ENCODE measurements around the gene SLC38A7. TPM values are rescaled to one million over a fixed set of nuclear protein-coding genes. Genes with fewer than 3 reads are reported as not detected.

Gene SLC38A7
- total RNA-seq: 8.8 and 9.8 TPM in 2 replicates

GRCh38 chr16:58684354-58685083, at the start of gene SLC38A7:
TSS of gene SLC38A7 (minus strand) at chr16:58684770. CDS start at chr16:58680126, 4,644 bp downstream.
- intact Hi-C loops (cut with micrococcal nuclease): loop anchor here (1.0 to 5.0 kb wide), 3 partner anchors 48 to 292 kb away; partner anchors contain the start of genes GINS3 and GOT2
- no peaks in the 10 kb centered on the region for H3K36me3 Mint-ChIP-seq (ENCODE audit: low read depth)
- peak within 1 kb of the TSS; percentile 87 for H3K4me3 Mint-ChIP-seq (ENCODE audit: low read depth)
- peak within 1 kb of the TSS; percentile 62 for H3K27ac Mint-ChIP-seq
- peaks cover 9% of the 10 kb centered on the region for H3K4me1 Mint-ChIP-seq (ENCODE audit: low read depth)
- no peaks in the 10 kb centered on the region for H3K9me3 Mint-ChIP-seq
- peak; percentile 65 for DNase-seq (ENCODE audit: low spot score)
- no peaks in the 10 kb centered on the region for H3K27me3 Mint-ChIP-seq (ENCODE audit: low read depth)

DNA sequence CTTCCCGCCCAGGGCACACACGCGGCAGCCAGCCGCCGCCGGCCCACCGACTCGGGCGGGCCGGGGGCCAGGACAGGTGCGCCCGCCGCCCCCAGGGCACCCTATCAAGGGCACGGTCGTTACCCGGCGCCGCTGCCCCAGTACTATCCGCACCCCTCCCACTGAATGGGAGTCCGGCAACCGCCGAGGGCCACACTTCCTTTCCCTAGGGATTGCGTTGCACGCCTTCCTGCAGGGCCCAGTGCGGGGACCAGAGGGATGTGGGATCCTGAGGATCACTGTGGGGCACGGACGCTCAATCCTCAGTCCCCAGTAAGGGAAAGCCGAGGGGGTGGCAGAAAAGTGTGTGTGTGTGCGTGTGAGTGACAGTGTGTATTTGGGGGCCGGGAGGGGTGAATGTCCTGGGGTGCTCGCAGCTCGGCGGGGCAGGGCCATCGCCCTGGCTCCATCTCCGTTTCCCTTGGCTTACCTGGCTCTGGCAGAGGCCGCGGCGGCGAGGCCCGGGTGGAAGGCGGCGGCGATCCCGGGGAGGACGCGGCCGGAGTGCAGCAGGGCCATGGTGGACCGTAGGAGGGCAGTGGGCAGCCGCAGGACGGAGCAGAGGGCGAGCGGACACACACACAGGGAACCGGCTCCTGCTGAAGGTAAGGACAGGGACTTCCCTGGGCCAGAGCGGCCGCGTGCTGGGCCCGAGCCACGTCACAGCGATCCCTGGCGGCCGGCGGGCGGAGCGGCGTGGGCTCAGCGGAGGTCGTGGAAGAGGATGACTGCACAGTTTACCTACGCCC, 49.3 kb upstream of the SLC38A7 start, which contains the start of gene GOT2:
TSS of gene GOT2 (minus strand) at position 646 of the 788 bp plus-strand sequence. CDS start at position 558, 88 bp downstream.
- peak within 1 kb of the TSS; percentile 98 for H3K27ac Mint-ChIP-seq
- intact Hi-C loops (cut with micrococcal nuclease): loop anchor here (1.0 to 5.0 kb wide), 5 partner anchors 22 to 237 kb away; partner anchors contain the start of genes CNOT1, SETD6 and SLC38A7
- H3K27me3 Mint-ChIP-seq (ENCODE audit: low read depth): peaks cover 2% of the 10 kb centered on the region
- H3K36me3 Mint-ChIP-seq (ENCODE audit: low read depth): peaks cover 18% of the 10 kb centered on the region
- H3K4me1 Mint-ChIP-seq (ENCODE audit: low read depth): peaks cover 25% of the 10 kb centered on the region
- peak; percentile 76 for DNase-seq (ENCODE audit: low spot score)
- H3K9me3 Mint-ChIP-seq: no peaks in the 10 kb centered on the region
- peak within 1 kb of the TSS; percentile 99 for H3K4me3 Mint-ChIP-seq (ENCODE audit: low read depth)

DNA sequence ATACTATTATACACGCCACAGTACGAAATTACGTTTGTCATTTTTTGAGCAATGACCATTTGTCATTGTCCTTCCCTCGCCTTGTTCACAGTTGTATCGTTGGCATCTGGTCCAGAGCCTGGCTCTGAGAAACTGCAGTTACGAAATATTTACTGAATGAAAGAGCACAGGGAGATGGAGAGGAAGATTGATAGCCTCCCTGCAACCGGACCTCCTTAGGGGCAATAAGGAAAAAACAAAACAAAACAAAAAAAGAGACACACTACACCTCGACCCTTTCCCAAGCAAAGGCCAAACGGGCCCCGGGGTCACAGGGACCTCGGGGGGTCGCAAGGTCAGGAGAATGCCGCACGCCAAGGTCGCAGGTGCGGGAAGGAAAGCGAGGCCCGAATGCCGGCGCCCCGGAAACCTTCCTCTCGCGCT, 48.7 kb upstream of the SLC38A7 start:
- peak overlapping the region; percentile 94 for H3K27ac Mint-ChIP-seq
- DNase-seq (ENCODE audit: low spot score): no peak
- peaks cover 26% of the 10 kb centered on the region for H3K4me1 Mint-ChIP-seq (ENCODE audit: low read depth)
- peaks cover 2% of the 10 kb centered on the region for H3K27me3 Mint-ChIP-seq (ENCODE audit: low read depth)
- peak overlapping the region; percentile 99 for H3K4me3 Mint-ChIP-seq (ENCODE audit: low read depth)
- intact Hi-C loops (cut with micrococcal nuclease): loop anchor here (5.0 kb wide), 3 partner anchors 51 to 236 kb away; partner anchors contain the start of genes SETD6 and SLC38A7
- H3K9me3 Mint-ChIP-seq: no peaks in the 10 kb centered on the region
- peaks cover 18% of the 10 kb centered on the region for H3K36me3 Mint-ChIP-seq (ENCODE audit: low read depth)

GRCh38 chr16:58732545-58733247, 48.1 kb upstream of the SLC38A7 start:
- no peaks in the 10 kb centered on the region for H3K9me3 Mint-ChIP-seq

GRCh38 chr16:58730724-58731370, 46.3 kb upstream of the SLC38A7 start:
- no peaks in the 10 kb centered on the region for H3K9me3 Mint-ChIP-seq
- DNase-seq (ENCODE audit: low spot score): no peak
- peaks cover 29% of the 10 kb centered on the region for H3K4me1 Mint-ChIP-seq (ENCODE audit: low read depth)
- H3K36me3 Mint-ChIP-seq (ENCODE audit: low read depth): peaks cover 18% of the 10 kb centered on the region
- no peaks in the 10 kb centered on the region for H3K27me3 Mint-ChIP-seq (ENCODE audit: low read depth)
- intact Hi-C loops (cut with micrococcal nuclease): loop anchor here (5.0 kb wide), 3 partner anchors 49 to 234 kb away; partner anchors contain the start of genes SETD6 and SLC38A7
- no peak overlapping the region for H3K27ac Mint-ChIP-seq
- H3K4me3 Mint-ChIP-seq (ENCODE audit: low read depth): no peak overlapping the region

More at GRCh38 chr16:58732545-58733247, 48.1 kb upstream of the SLC38A7 start:
- H3K36me3 Mint-ChIP-seq (ENCODE audit: low read depth): peaks cover 18% of the 10 kb centered on the region
- intact Hi-C loops (cut with micrococcal nuclease): loop anchor here (5.0 kb wide), 3 partner anchors 50 to 235 kb away; partner anchors contain the start of genes SETD6 and SLC38A7
- H3K4me1 Mint-ChIP-seq (ENCODE audit: low read depth): peaks cover 26% of the 10 kb centered on the region
- H3K4me3 Mint-ChIP-seq (ENCODE audit: low read depth): peak overlapping the region; percentile 99
- peak overlapping the region; percentile 94 for H3K27ac Mint-ChIP-seq
- peaks cover 2% of the 10 kb centered on the region for H3K27me3 Mint-ChIP-seq (ENCODE audit: low read depth)
- no peak for DNase-seq (ENCODE audit: low spot score)

- Mint-ChIP-seq H3K27me3 (ENCODE audit: low read depth) (no peaks in the 10 kb centered on the region), H3K36me3 (ENCODE audit: low read depth) (peaks cover 31% of the 10 kb centered on the region), H3K4me3 (ENCODE audit: low read depth) (no peak overlapping the region), H3K9me3 (no peaks in the 10 kb centered on the region), H3K27ac (no peak overlapping the region), H3K4me1 (ENCODE audit: low read depth) (peaks cover 23% of the 10 kb centered on the region)
- intact Hi-C loops (cut with micrococcal nuclease): no loop called here
- no peak for DNase-seq (ENCODE audit: low spot score)
Observed at GRCh38 chr16:58727796-58728568, 43.4 kb upstream of the SLC38A7 start.

- intact Hi-C loops (cut with micrococcal nuclease): no loop called here
- DNase-seq (ENCODE audit: low spot score): no peak
- peaks cover 17% of the 10 kb centered on the region for H3K4me1 Mint-ChIP-seq (ENCODE audit: low read depth)
- no peaks in the 10 kb centered on the region for H3K27me3 Mint-ChIP-seq (ENCODE audit: low read depth)
- H3K9me3 Mint-ChIP-seq: no peaks in the 10 kb centered on the region
- peaks cover 33% of the 10 kb centered on the region for H3K36me3 Mint-ChIP-seq (ENCODE audit: low read depth)
- H3K4me3 Mint-ChIP-seq (ENCODE audit: low read depth): no peak overlapping the region
- peak overlapping the region; percentile 3 for H3K27ac Mint-ChIP-seq
Observed at GRCh38 chr16:58727028-58727781, 42.6 kb upstream of the SLC38A7 start.

- no peak overlapping the region for H3K4me3 Mint-ChIP-seq (ENCODE audit: low read depth)
- peaks cover 45% of the 10 kb centered on the region for H3K36me3 Mint-ChIP-seq (ENCODE audit: low read depth)
- no peak for DNase-seq (ENCODE audit: low spot score)
- H3K4me1 Mint-ChIP-seq (ENCODE audit: low read depth): peaks cover 3% of the 10 kb centered on the region
- no peak overlapping the region for H3K27ac Mint-ChIP-seq
- no peaks in the 10 kb centered on the region for H3K9me3 Mint-ChIP-seq
- intact Hi-C loops (cut with micrococcal nuclease): no loop called here
- H3K27me3 Mint-ChIP-seq (ENCODE audit: low read depth): no peaks in the 10 kb centered on the region
Observed at GRCh38 chr16:58723109-58723508, 38.5 kb upstream of the SLC38A7 start.

GRCh38 chr16:58717994-58718393, 33.4 kb upstream of the SLC38A7 start:
- Mint-ChIP-seq H3K4me1 (ENCODE audit: low read depth) (no peaks in the 10 kb centered on the region), H3K4me3 (ENCODE audit: low read depth) (no peak overlapping the region), H3K27ac (no peak overlapping the region), H3K36me3 (ENCODE audit: low read depth) (peaks cover 68% of the 10 kb centered on the region), H3K27me3 (ENCODE audit: low read depth) (no peaks in the 10 kb centered on the region), H3K9me3 (no peaks in the 10 kb centered on the region)
- no peak for DNase-seq (ENCODE audit: low spot score)
- intact Hi-C loops (cut with micrococcal nuclease): no loop called here

GRCh38 chr16:58716468-58716867, 31.9 kb upstream of the SLC38A7 start:
- no peak overlapping the region for H3K27ac Mint-ChIP-seq

DNA sequence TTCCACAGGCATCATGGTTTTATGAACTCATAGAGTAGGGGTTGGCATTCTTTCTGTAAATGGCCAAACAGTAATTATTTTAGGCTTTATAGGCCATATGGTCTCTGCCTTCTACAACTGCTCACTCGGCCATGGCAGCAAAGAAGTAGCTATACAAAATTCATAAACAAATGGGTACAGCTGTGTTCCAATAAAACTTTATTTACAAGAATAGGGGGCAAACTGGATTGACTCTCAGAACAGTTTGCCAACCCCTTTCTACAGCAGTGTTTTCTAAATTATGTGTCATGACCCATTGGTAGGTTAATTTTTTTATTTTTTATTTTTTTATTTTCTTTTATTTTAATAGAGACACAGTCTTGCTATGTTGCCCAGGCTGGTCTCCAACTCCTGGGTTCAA, 29.2 kb upstream of the SLC38A7 start:
- no peaks in the 10 kb centered on the region for H3K27me3 Mint-ChIP-seq (ENCODE audit: low read depth)
- no peaks in the 10 kb centered on the region for H3K4me1 Mint-ChIP-seq (ENCODE audit: low read depth)
- intact Hi-C loops (cut with micrococcal nuclease): no loop called here
- DNase-seq (ENCODE audit: low spot score): no peak
- H3K4me3 Mint-ChIP-seq (ENCODE audit: low read depth): no peak overlapping the region
- H3K9me3 Mint-ChIP-seq: no peaks in the 10 kb centered on the region
- peaks cover 66% of the 10 kb centered on the region for H3K36me3 Mint-ChIP-seq (ENCODE audit: low read depth)
- H3K27ac Mint-ChIP-seq: no peak overlapping the region

More at GRCh38 chr16:58716468-58716867, 31.9 kb upstream of the SLC38A7 start:
- H3K4me1 Mint-ChIP-seq (ENCODE audit: low read depth): no peaks in the 10 kb centered on the region
- no peak for DNase-seq (ENCODE audit: low spot score)
- intact Hi-C loops (cut with micrococcal nuclease): no loop called here
- H3K9me3 Mint-ChIP-seq: no peaks in the 10 kb centered on the region
- no peaks in the 10 kb centered on the region for H3K27me3 Mint-ChIP-seq (ENCODE audit: low read depth)
- H3K4me3 Mint-ChIP-seq (ENCODE audit: low read depth): no peak overlapping the region
- H3K36me3 Mint-ChIP-seq (ENCODE audit: low read depth): peaks cover 70% of the 10 kb centered on the region

All from activated T-helper 2 cell treated with anti-CD3 and anti-CD28 coated beads, Interferon-gamma antibody, Interleukin-2, Interleukin-4, amounts not matched to agents 10 μg/mL and 5 μg/mL and 100 μg/mL, durations not matched to agents 14 hours and 24 hours and 36 hours (primary cell).